Neuronal stem cell (in vitro differentiated cells): ENCODE results near the gene NDUFA7.
"Not testable (repeated sequence)": the region's sequence is repeated elsewhere in the genome, so short reads cannot be mapped to it uniquely, and the experiment has no call there.

Experiments
- DNase-seq: peaks from one replicate; pipeline ENCODE4 v3.0.0-alpha.2; 2013; ENCODE audit warnings: low spot score
- H2AFZ ChIP-seq: one replicate; pipeline ENCODE4 v1.6.1; 2013; ENCODE audit warnings: mild to moderate bottlenecking, low read length, inconsistent platforms
- H2AK5ac ChIP-seq: 2 replicates; pipeline ENCODE4 v1.6.1; 2013; ENCODE audit warnings: low read depth, mild to moderate bottlenecking, inconsistent platforms, low read length, moderate library complexity, mixed read lengths
- H2BK120ac ChIP-seq: 2 replicates; pipeline ENCODE4 v1.6.1; 2013; ENCODE audit warnings: low read depth, mild to moderate bottlenecking, inconsistent platforms, low read length, moderate library complexity, mixed read lengths
- H2BK12ac ChIP-seq: one replicate; pipeline ENCODE4 v1.6.1; 2013; ENCODE audit warnings: low read length, inconsistent platforms
- H2BK15ac ChIP-seq: 2 replicates; pipeline ENCODE4 v1.6.1; 2013; ENCODE audit warnings: mild to moderate bottlenecking, low read length, inconsistent platforms, mixed read lengths
- H2BK5ac ChIP-seq: one replicate; pipeline ENCODE4 v1.6.1; 2013; ENCODE audit warnings: inconsistent platforms, mild to moderate bottlenecking, low read length, moderate library complexity
- H3K14ac ChIP-seq: one replicate; pipeline ENCODE4 v1.6.1; 2013; ENCODE audit warnings: low read length, inconsistent platforms
- H3K18ac ChIP-seq: 2 replicates; pipeline ENCODE4 v1.6.1; 2013; ENCODE audit warnings: low read length, inconsistent platforms
- H3K23ac ChIP-seq: 2 replicates; pipeline ENCODE4 v1.6.1; 2013; ENCODE audit warnings: low read depth, mild to moderate bottlenecking, mixed read lengths, low read length, inconsistent platforms; ENCODE audit not compliant: poor library complexity
- H3K27ac ChIP-seq: replicated peaks from 3 replicates; pipeline ENCODE4 v1.5.1; 2013; ENCODE audit warnings: low read length, inconsistent platforms
- H3K27me3 ChIP-seq, 3 experiments: 2 replicates each; pipeline ENCODE4 v1.6.1; 2013; ENCODE audit warnings: low read length in 3 of 3, mild to moderate bottlenecking in 2 of 3, inconsistent platforms in 1 of 3, low read depth in 1 of 3, mixed read lengths in 1 of 3, moderate library complexity in 1 of 3; ENCODE audit not compliant: control insufficient read depth in 3 of 3, insufficient read depth in 3 of 3
- H3K36me3 ChIP-seq, 2 donors: replicated peaks in 1 of 2; 2 replicates each; pipeline ENCODE4 v1.6.1; 2013; ENCODE audit warnings: low read length in 2 of 2; ENCODE audit not compliant: control insufficient read depth in 2 of 2, insufficient read depth in 2 of 2
- H3K4ac ChIP-seq: 2 replicates; pipeline ENCODE4 v1.6.1; 2013; ENCODE audit warnings: inconsistent platforms, mild to moderate bottlenecking, low read length, moderate library complexity
- H3K4me1 ChIP-seq, 2 donors: 1 replicate in 1 of 2; 2 replicates in 1 of 2; pipeline ENCODE4 v1.6.1; 2013; ENCODE audit warnings: low read length in 2 of 2, low read depth in 1 of 2; ENCODE audit not compliant: control insufficient read depth in 2 of 2, insufficient read depth in 1 of 2
- H3K4me2 ChIP-seq: one replicate; pipeline ENCODE4 v1.6.1; 2013; ENCODE audit warnings: mild to moderate bottlenecking, low read length, inconsistent platforms; ENCODE audit not compliant: insufficient read depth, poor library complexity, severe bottlenecking
- H3K4me3 ChIP-seq, 2 donors: 2 replicates each; pipeline ENCODE4 v1.5.1; 2013; ENCODE audit warnings: low read length in 2 of 2, mild to moderate bottlenecking in 2 of 2, inconsistent platforms in 1 of 2, moderate library complexity in 1 of 2
- H3K79me1 ChIP-seq: one replicate; pipeline ENCODE4 v1.6.1; 2013; ENCODE audit warnings: low read depth, mild to moderate bottlenecking, inconsistent platforms, low read length, moderate library complexity
- H3K9ac ChIP-seq: one replicate; pipeline ENCODE4 v1.6.1; 2013; ENCODE audit warnings: mild to moderate bottlenecking, low read depth, low read length, inconsistent platforms; ENCODE audit not compliant: poor library complexity
- H3K9me3 ChIP-seq, 2 donors: replicated peaks in 1 of 2; 2 replicates each; pipeline versions ENCODE3 to v1.6.1; 2013; ENCODE audit warnings: low read length in 2 of 2, mild to moderate bottlenecking in 2 of 2, inconsistent platforms in 1 of 2, low read depth in 1 of 2, mixed read lengths in 1 of 2, moderate library complexity in 1 of 2; ENCODE audit not compliant: control insufficient read depth in 2 of 2, insufficient read depth in 1 of 2
- H4K8ac ChIP-seq: one replicate; pipeline ENCODE4 v1.6.1; 2013; ENCODE audit warnings: low read depth, mild to moderate bottlenecking, inconsistent platforms, low read length, moderate library complexity
- H4K91ac ChIP-seq: one replicate; pipeline ENCODE4 v1.6.1; 2013; ENCODE audit warnings: low read length, low read depth, mild to moderate bottlenecking, inconsistent platforms; ENCODE audit not compliant: poor library complexity
- WGBS, 2 donors: extraction: QIAGEN DNeasy Blood & Tissue Kit; methylation state at CpG; one replicate each; pipeline ENCODE4 v1.1.7; 2013; ENCODE audit warnings: missing lambda C conversion rate in 2 of 2, mixed read lengths in 1 of 2; ENCODE audit not compliant: insufficient read length in 2 of 2, insufficient replicate concordance in 1 of 2; ENCODE audit errors: extremely low coverage in 2 of 2; 5-methylcytosine and 5-hydroxymethylcytosine counted together

The NDUFA7 gene

GRCh38 chr19:8355631-8356402 lies 34.6 kb upstream of the NDUFA7 start:
- peaks cover 0 to 3% of the 10 kb centered on the region in 2 donors for H3K9me3 ChIP-seq
- no peak overlapping the region for H2BK120ac ChIP-seq
- H2BK12ac ChIP-seq, result no peak overlapping the region
- H2AFZ ChIP-seq, result no peak overlapping the region
- H3K9ac ChIP-seq, result no peak overlapping the region
- H4K91ac ChIP-seq, result no peak overlapping the region
- H3K27me3 ChIP-seq, result no peaks in the 10 kb centered on the region
- H3K18ac ChIP-seq, result no peak overlapping the region
- H2AK5ac ChIP-seq, result no peak overlapping the region
- no peak overlapping the region for H3K27ac ChIP-seq
- H3K36me3 ChIP-seq, result no peaks in the 10 kb centered on the region
- peaks cover 0 to 9% of the 10 kb centered on the region in 2 donors for H3K4me1 ChIP-seq
- no peak overlapping the region for H2BK5ac ChIP-seq
- no peak overlapping the region for H3K23ac ChIP-seq
- no peak overlapping the region for H3K4me3 ChIP-seq
- DNase-seq, result no peak
- H3K4ac ChIP-seq, result no peak overlapping the region
- H3K4me2 ChIP-seq, result no peak overlapping the region
- no peak overlapping the region for H2BK15ac ChIP-seq
- H3K14ac ChIP-seq, result no peak overlapping the region
- no peak overlapping the region for H4K8ac ChIP-seq
- peaks cover 2% of the 10 kb centered on the region for H3K79me1 ChIP-seq
- WGBS, 2 donors, result no CpG with 5 or more reads among the region's 6 CpGs

- not testable (repeated sequence) for H3K36me3 ChIP-seq, H3K4me3 ChIP-seq, H3K79me1 ChIP-seq, H3K23ac ChIP-seq, H3K9ac ChIP-seq, H3K27me3 ChIP-seq, H3K14ac ChIP-seq, DNase-seq, H2BK120ac ChIP-seq, H4K91ac ChIP-seq, H3K9me3 ChIP-seq, H2BK5ac ChIP-seq, H2BK15ac ChIP-seq, H2BK12ac ChIP-seq, H3K4ac ChIP-seq, H3K4me1 ChIP-seq, H3K4me2 ChIP-seq, H4K8ac ChIP-seq, H2AK5ac ChIP-seq, H3K18ac ChIP-seq
- peak overlapping the region; percentile 75 for H2AFZ ChIP-seq
- peak overlapping the region; percentile 66 for H3K27ac ChIP-seq
- no CpG with 5 or more reads among the region's 5 CpGs for WGBS, 2 donors
These were observed 31.7 kb upstream of the NDUFA7 start for GRCh38 chr19:8352845-8353244.

- no peak overlapping the region for H4K8ac ChIP-seq
- no peaks in the 10 kb centered on the region for H3K27me3 ChIP-seq
- H3K4ac ChIP-seq, result no peak overlapping the region
- H3K4me2 ChIP-seq, result peak overlapping the region; percentile 26
- WGBS, 2 donors, result 67% methylated on average over 1 of the region's 10 CpGs; no CpG with 5 or more reads in 1 of the 2 donors
- H3K23ac ChIP-seq, result no peak overlapping the region
- no peak overlapping the region for H3K4me3 ChIP-seq
- H4K91ac ChIP-seq, result no peak overlapping the region
- H2AK5ac ChIP-seq, result no peak overlapping the region
- H2BK15ac ChIP-seq, result no peak overlapping the region
- no peak for DNase-seq
- H3K9me3 ChIP-seq, result peaks cover 0 to 3% of the 10 kb centered on the region in 2 donors
- peaks cover 2% of the 10 kb centered on the region for H3K79me1 ChIP-seq
- no peak overlapping the region for H2BK5ac ChIP-seq
- H2AFZ ChIP-seq, result peak overlapping the region; percentile 75
- H2BK120ac ChIP-seq, result no peak overlapping the region
- peaks cover 0 to 9% of the 10 kb centered on the region in 2 donors for H3K4me1 ChIP-seq
- H3K27ac ChIP-seq, result peak overlapping the region; percentile 66
- no peak overlapping the region for H3K9ac ChIP-seq
- no peak overlapping the region for H3K18ac ChIP-seq
- H3K36me3 ChIP-seq, result no peaks in the 10 kb centered on the region
- no peak overlapping the region for H3K14ac ChIP-seq
- no peak overlapping the region for H2BK12ac ChIP-seq
These were observed 31.1 kb upstream of the NDUFA7 start for GRCh38 chr19:8352134-8352827.

- H3K27ac ChIP-seq, H3K4me2 ChIP-seq, H3K14ac ChIP-seq, H2AK5ac ChIP-seq, H2BK120ac ChIP-seq, H4K91ac ChIP-seq, H2BK5ac ChIP-seq, H2BK15ac ChIP-seq, H4K8ac ChIP-seq, H3K4me3 ChIP-seq, H3K79me1 ChIP-seq, H2AFZ ChIP-seq, H3K27me3 ChIP-seq, H3K4ac ChIP-seq, H3K23ac ChIP-seq, H3K9me3 ChIP-seq, H3K9ac ChIP-seq, DNase-seq, H3K36me3 ChIP-seq, H2BK12ac ChIP-seq, H3K18ac ChIP-seq, H3K4me1 ChIP-seq: not testable (repeated sequence)
- no CpG with 5 or more reads among the region's 8 CpGs for WGBS, 2 donors
These were observed 28.6 kb upstream of the NDUFA7 start for GRCh38 chr19:8349629-8350372.
